H1 (cell line): ENCODE measurements around the gene ARHGEF19. TPM values are rescaled to one million over a fixed set of nuclear protein-coding genes. Genes with fewer than 3 reads are reported as not detected.

Source experiments
- CTCF ChIA-PET: fragments of 300-600 bp; sonication (Branson Sonifier 250); formaldehyde crosslinking; loops from one replicate; lab custom pipeline; 2021; ENCODE audit not compliant: partially characterized antibody; lab: Charles Lee
- POLR2A ChIA-PET: fragments of 300-600 bp; sonication (Branson Sonifier 250); formaldehyde crosslinking; loops from one replicate; lab custom pipeline; 2021; ENCODE audit warnings: inconsistent platforms; ENCODE audit not compliant: partially characterized antibody; lab: Charles Lee
- DNase-seq, 2 experiments: peaks; one replicate each; pipeline versions ENCODE4 v3.0.0 to v3.0.0-alpha.2; 2010 to 2022; ENCODE audit warnings: low spot score in 2 of 2, low read depth in 1 of 2, mixed read lengths in 1 of 2
- FAIRE-seq: peaks from 2 replicates; lab custom pipeline; 2011; peaks lifted over from hg19 to GRCh38; lab: Jason Lieb, UNC
- H2AFZ ChIP-seq: 2 replicates; pipeline ENCODE4 v1.8.1; 2012; ENCODE audit warnings: low read length, inconsistent platforms
- H2AK5ac ChIP-seq: 2 replicates; pipeline ENCODE4 v1.6.1; 2013; ENCODE audit warnings: low read depth, low read length
- H2BK120ac ChIP-seq: replicated peaks from 2 replicates; pipeline ENCODE3; 2013; ENCODE audit warnings: low read depth, low read length, inconsistent platforms
- H2BK12ac ChIP-seq: 2 replicates; pipeline ENCODE4 v1.6.1; 2013; ENCODE audit warnings: low read depth, low read length
- H2BK15ac ChIP-seq: 2 replicates; pipeline ENCODE4 v1.6.1; 2013; ENCODE audit warnings: low read length
- H2BK20ac ChIP-seq: 2 replicates; pipeline ENCODE4 v1.6.1; 2013; ENCODE audit warnings: low read length
- H2BK5ac ChIP-seq: 2 replicates; pipeline ENCODE4 v1.6.1; 2013; ENCODE audit warnings: low read depth, low read length
- H3K14ac ChIP-seq: 2 replicates; pipeline ENCODE4 v1.6.1; 2013; ENCODE audit warnings: inconsistent platforms; ENCODE audit not compliant: insufficient read length
- H3K18ac ChIP-seq: 2 replicates; pipeline ENCODE4 v1.6.1; 2013; ENCODE audit warnings: low read length; ENCODE audit errors: extremely low read depth
- H3K23ac ChIP-seq: 2 replicates; pipeline ENCODE4 v1.6.1; 2013; ENCODE audit warnings: inconsistent platforms; ENCODE audit not compliant: insufficient read length
- H3K23me2 ChIP-seq: 2 replicates; pipeline ENCODE4 v1.6.1; 2013; ENCODE audit warnings: low read depth, low read length
- H3K27ac ChIP-seq: 2 replicates; pipeline ENCODE4 v1.6.1; 2011; ENCODE audit warnings: low read depth, low read length, inconsistent platforms
- H3K27me3 ChIP-seq, 4 experiments: replicated peaks in 1 of 4; 1 replicate in 1 of 4; 2 replicates in 3 of 4; pipeline versions ENCODE4 v1.6.1 to v1.8.1; 2011 to 2013; ENCODE audit warnings: low read length in 3 of 4, mild to moderate bottlenecking in 3 of 4, inconsistent platforms in 2 of 4, mixed read lengths in 2 of 4, moderate library complexity in 1 of 4; ENCODE audit not compliant: control insufficient read depth in 3 of 4, insufficient read depth in 3 of 4; ENCODE audit errors: extremely low read depth in 1 of 4
- H3K36me3 ChIP-seq, 4 experiments: 2 replicates each; pipeline versions ENCODE4 v1.6.1 to v1.8.1; 2011 to 2013; ENCODE audit warnings: mild to moderate bottlenecking in 4 of 4, low read length in 3 of 4, moderate library complexity in 2 of 4, control low read depth in 1 of 4, inconsistent platforms in 1 of 4; ENCODE audit not compliant: insufficient read depth in 4 of 4, control insufficient read depth in 2 of 4
- H3K4ac ChIP-seq: replicated peaks from 2 replicates; pipeline ENCODE3; 2013; ENCODE audit warnings: low read length, low read depth, mixed read lengths, inconsistent platforms; ENCODE audit not compliant: insufficient read length
- H3K4me1 ChIP-seq, 4 experiments: replicated peaks in 1 of 4; 1 replicate in 1 of 4; 2 replicates in 3 of 4; pipeline versions ENCODE4 v1.6.1 to v1.8.1; 2011 to 2013; ENCODE audit warnings: low read length in 3 of 4, inconsistent platforms in 2 of 4, mixed read lengths in 1 of 4; ENCODE audit not compliant: insufficient read depth in 4 of 4, control insufficient read depth in 3 of 4
- H3K4me2 ChIP-seq, 2 experiments: 2 replicates each; pipeline versions ENCODE4 v1.6.1 to v1.8.1; 2011 to 2013; ENCODE audit warnings: low read depth in 2 of 2, low read length in 2 of 2, control low read depth in 1 of 2, inconsistent platforms in 1 of 2, mild to moderate bottlenecking in 1 of 2; ENCODE audit not compliant: insufficient read depth in 1 of 2
- H3K4me3 ChIP-seq, 4 experiments: fragments of 200-600, 300-600 bp in 1 of 4; sonication (generic), shearing (Covaris generic), sonication (Bioruptor Twin) in 1 of 4; 2 replicates each; pipeline versions ENCODE4 v1.5.1 to v1.8.1; 2011 to 2016; ENCODE audit warnings: low read length in 4 of 4, low read depth in 3 of 4, control low read depth in 2 of 4, inconsistent platforms in 2 of 4, mild to moderate bottlenecking in 2 of 4, mixed read lengths in 1 of 4, moderate library complexity in 1 of 4; ENCODE audit not compliant: insufficient read depth in 2 of 4; ENCODE audit errors: extremely low read depth in 1 of 4
- H3K56ac ChIP-seq: replicated peaks from 2 replicates; pipeline ENCODE3; 2013; ENCODE audit warnings: low read depth, mild to moderate bottlenecking, mixed read lengths, low read length, inconsistent platforms; ENCODE audit not compliant: insufficient read length
- H3K79me1 ChIP-seq: 2 replicates; pipeline ENCODE4 v1.6.1; 2013; ENCODE audit warnings: low read depth, low read length, control low read depth
- H3K79me2 ChIP-seq, 2 experiments: 2 replicates each; pipeline versions ENCODE4 v1.6.1 to v1.8.1; 2012 to 2013; ENCODE audit warnings: low read length in 2 of 2, mild to moderate bottlenecking in 2 of 2, inconsistent platforms in 1 of 2; ENCODE audit not compliant: insufficient read depth in 2 of 2, control insufficient read depth in 1 of 2
- H3K9ac ChIP-seq, 4 experiments: replicated peaks in 1 of 4; 1 replicate in 1 of 4; 2 replicates in 3 of 4; pipeline versions ENCODE4 v1.6.1 to v1.8.1; 2011 to 2013; ENCODE audit warnings: low read depth in 3 of 4, low read length in 3 of 4, control low read depth in 2 of 4, mild to moderate bottlenecking in 2 of 4, moderate library complexity in 2 of 4, inconsistent platforms in 1 of 4; ENCODE audit errors: extremely low read depth in 1 of 4
- H3K9me3 ChIP-seq, 2 experiments: 2 replicates each; pipeline versions ENCODE4 v1.6.1 to v1.8.1; 2012 to 2013; ENCODE audit warnings: mild to moderate bottlenecking in 2 of 2, moderate library complexity in 2 of 2, control low read depth in 1 of 2, inconsistent platforms in 1 of 2, low read depth in 1 of 2, low read length in 1 of 2, mixed read lengths in 1 of 2; ENCODE audit not compliant: insufficient read depth in 2 of 2
- H4K20me1 ChIP-seq, 2 experiments: replicated peaks in 1 of 2; 2 replicates each; pipeline versions ENCODE3 to v1.8.1; 2011 to 2013; ENCODE audit warnings: inconsistent platforms in 2 of 2, low read length in 2 of 2, mild to moderate bottlenecking in 1 of 2; ENCODE audit not compliant: insufficient read depth in 2 of 2, control insufficient read depth in 1 of 2
- H4K5ac ChIP-seq: 2 replicates; pipeline ENCODE4 v1.6.1; 2013; ENCODE audit warnings: low read length, low read depth, mixed read lengths, inconsistent platforms; ENCODE audit not compliant: insufficient read length
- H4K8ac ChIP-seq: 2 replicates; pipeline ENCODE4 v1.8.0; 2013; ENCODE audit warnings: mild to moderate bottlenecking, moderate library complexity, low read length, inconsistent platforms; ENCODE audit not compliant: insufficient read depth; ENCODE audit errors: extremely low read depth
- H4K91ac ChIP-seq: replicated peaks from 2 replicates; pipeline ENCODE3; 2013; ENCODE audit warnings: low read length, mixed read lengths, inconsistent platforms; ENCODE audit not compliant: insufficient read length
- ASH2L ChIP-seq: fragments of 200-600, 300-600 bp; sonication (generic); IDR thresholded peaks from one replicate; pipeline ENCODE4 v1.7.1; 2017; ENCODE audit warnings: low read length
- BCL11A ChIP-seq, 2 experiments: IDR thresholded peaks; one replicate each; pipeline ENCODE4 v1.6.1; 2011; ENCODE audit warnings: low read depth in 2 of 2, low read length in 2 of 2, mild to moderate bottlenecking in 2 of 2
- JUN ChIP-seq: IDR thresholded peaks from 2 replicates; pipeline ENCODE4 v1.6.1; 2011; ENCODE audit warnings: low read depth, mild to moderate bottlenecking, improper control_type of control experiment, low read length
- RBBP5 ChIP-seq: IDR thresholded peaks from 2 replicates; pipeline ENCODE4 v1.7.1; 2012; ENCODE audit warnings: low read depth, mild to moderate bottlenecking, inconsistent platforms, low read length, moderate library complexity, borderline replicate concordance
- RFX5 ChIP-seq: IDR thresholded peaks from 2 replicates; pipeline ENCODE4 v1.6.1; 2011; ENCODE audit warnings: low read depth, low read length, improper control_type of control experiment, borderline replicate concordance
- RXRA ChIP-seq: IDR thresholded peaks from 2 replicates; pipeline ENCODE4 v1.6.1; 2011; ENCODE audit warnings: low read depth, mild to moderate bottlenecking, low read length, moderate library complexity; ENCODE audit not compliant: insufficient read depth
- SIN3A ChIP-seq, 2 experiments: IDR thresholded peaks in 1 of 2; conservative IDR thresholded peaks in 1 of 2; 2 replicates each; pipeline ENCODE4 v1.6.1; 2011 to 2012; ENCODE audit warnings: low read length in 2 of 2, improper control_type of control experiment in 1 of 2, low read depth in 1 of 2, mild to moderate bottlenecking in 1 of 2
- TAF1 ChIP-seq: IDR thresholded peaks from 2 replicates; pipeline ENCODE4 v1.6.1; 2011; ENCODE audit warnings: mild to moderate bottlenecking, low read depth, low read length
- WGBS, 2 experiments: shearing (Covaris generic) in 1 of 2; methylation state at CpG; one replicate each; pipeline versions ENCODE4 v1.1.6 to v1.1.7; 2013 to 2015; ENCODE audit warnings: low lambda C conversion rate in 2 of 2, mixed read lengths in 2 of 2, inconsistent platforms in 1 of 2, low coverage in 1 of 2, missing lambda C conversion rate in 1 of 2; ENCODE audit not compliant: insufficient replicate concordance in 2 of 2, insufficient coverage in 1 of 2, insufficient read length in 1 of 2; ENCODE audit errors: extremely low coverage in 1 of 2, missing lambda C conversion rate in 1 of 2; 5-methylcytosine and 5-hydroxymethylcytosine counted together
- polyA plus RNA-seq, 7 experiments: library from polyadenylated mRNA; depleted of rRNA in 3 of 7; stranded (reverse) in 5 of 7; unstranded in 2 of 7; fragments of >200 nt in 5 of 7; fragments of 200-250 nt in 2 of 7; gene quantifications; 1 replicate in 5 of 7; 2 replicates in 1 of 7; 4 replicates in 1 of 7; pipeline versions ENCODE4 v1.2.1 to v1.2.3, GENCODE V29; 2011 to 2013; ENCODE audit warnings: missing spikeins in 2 of 7, mixed read lengths in 2 of 7
- total RNA-seq: library from RNA; stranded (reverse); fragmentation: NEBNext Ultra II Directional; extraction: Animal tissue kit (Norgen Biotek cat#: 25700); gene quantifications from 2 replicates; pipeline ENCODE4 v1.2.1, GENCODE V29; 2021

Gene ARHGEF19
- total and polyA plus RNA-seq, 2 of the 8 experiments (the other 6 are each of a cell fraction or from before 2014, with no cell fraction given): 47.5 to 56.4 TPM

GRCh38 chr1:16213013-16213412, 561 bp upstream of the ARHGEF19 start:
- H3K4me2 ChIP-seq: peak overlapping the region; percentile 83 to 89

More at GRCh38 chr1:16213013-16213412, 561 bp upstream of the ARHGEF19 start:
- DNase-seq: no peak
- Histone ChIP-seq H3K4ac (no peak overlapping the region), H4K8ac (0 out of 2 replicates have a peak overlapping the region, but pooled peaks have one; percentile 75), H3K79me1 (peaks cover 10% of the 10 kb centered on the region), H3K56ac (no peak overlapping the region), H4K20me1 (peaks cover 0 to 2% of the 10 kb centered on the region in 2 experiments), H3K9ac (no peak overlapping the region), H3K9me3 (no peaks in the 10 kb centered on the region), H4K91ac (peak overlapping the region; percentile 67), H3K14ac (peak overlapping the region; percentile 31), H3K4me3 (peak overlapping the region in 3 of 4 experiments; percentile 57 to 75 (median 66); a peak in 4 of 8 replicates), H3K23me2 (peaks cover 27% of the 10 kb centered on the region), H2BK5ac (peak overlapping the region; percentile 93), H2BK20ac (peak overlapping the region; percentile 83), H2AK5ac (no peak overlapping the region; the same call in 1 of the 2 replicates), H3K36me3 (no peaks in the 10 kb centered on the region), H3K27me3 (peaks cover 0 to 9% (median 6%) of the 10 kb centered on the region in 4 experiments; a peak in 5 of 7 replicates), H2AFZ (no peak overlapping the region), H3K79me2 (peaks cover 5 to 33% of the 10 kb centered on the region in 2 experiments; a peak in 3 of 4 replicates), H2BK120ac (peak overlapping the region; percentile 63), H3K27ac (peak overlapping the region; percentile 23; the same call in 1 of the 2 replicates), H2BK12ac (peak overlapping the region; percentile 30; the same call in 1 of the 2 replicates), H3K23ac (no peak overlapping the region), H2BK15ac (peak overlapping the region; percentile 25; the same call in 1 of the 2 replicates), H3K18ac (peak overlapping the region; percentile 95), H3K4me1 (peaks cover 10 to 48% (median 30%) of the 10 kb centered on the region in 4 experiments), H4K5ac (peak overlapping the region; percentile 69)
- 74% methylated on average over 3 of the region's 3 CpGs; no CpG with 5 or more reads in 1 of the 2 experiments for WGBS, 2 experiments
- ChIA-PET POLR2A (interaction anchor here (0.6 to 3.5 kb wide), 17 partner anchors 9 to 149 kb away, joined by 3 to 32 read pairs (median 3); no protein-coding TSS in a partner anchor), CTCF (interaction anchor here (0.8 to 3.0 kb wide), 8 partner anchors 13 to 150 kb away, joined by 3 to 16 read pairs (median 5); no protein-coding TSS in a partner anchor)
- no peak for TF ChIP-seq BCL11A (IDR thresholded peaks at IDR 0.05; ENCODE audit: low read depth in 2 of 2, low read length in 2 of 2)
- no peak for TF ChIP-seq TAF1
- no peak for TF ChIP-seq SIN3A (conservative IDR thresholded peaks at IDR 0.05 in 1 of 2, IDR thresholded peaks at IDR 0.05 in 1 of 2; ENCODE audit: low read depth in 1 of 2, low read length in 2 of 2)
- TF ChIP-seq RFX5: no peak
- no peak for TF ChIP-seq JUN
- TF ChIP-seq RBBP5: no peak
- TF ChIP-seq ASH2L: peak; percentile 5
- no peak for TF ChIP-seq RXRA
- no peak for FAIRE-seq
